Ovary (tissue), 9 donors: ENCODE measurements around the gene STOML3. TPM values are rescaled to one million over a fixed set of nuclear protein-coding genes. Genes with fewer than 3 reads are reported as not detected.

ENCODE experiments used
- DNase-seq, 5 donors: peaks; one replicate each; pipeline ENCODE4 v3.0.0-alpha.2; 2019 to 2020
- H3K27ac ChIP-seq, 2 donors: fragments of 200-600 bp; one replicate each; pipeline versions ENCODE4 v1.5.1 to v1.8.0; 2019 to 2022
- H3K27me3 ChIP-seq: fragments of 200-600 bp; one replicate; pipeline ENCODE4 v1.8.0; 2022
- H3K36me3 ChIP-seq: fragments of 200-600 bp; sonication (generic); one replicate; pipeline ENCODE4 v1.5.1; 2019
- H3K4me1 ChIP-seq: one replicate; pipeline ENCODE4 v1.8.1; 2013; ENCODE audit warnings: mild to moderate bottlenecking, moderate library complexity; ENCODE audit not compliant: insufficient read depth
- H3K4me3 ChIP-seq: fragments of 200-600 bp; sonication (generic); one replicate; pipeline ENCODE4 v1.5.1; 2017
- H3K9me3 ChIP-seq, 2 donors: fragments of 200-600 bp in 1 of 2; sonication (generic) in 1 of 2; one replicate each; pipeline versions ENCODE4 v1.5.1 to v1.8.1; 2013 to 2019; ENCODE audit warnings: mild to moderate bottlenecking in 1 of 2, moderate library complexity in 1 of 2
- CTCF ChIP-seq, 3 donors: fragments of 450-650 bp in 2 of 3; fragments of 200-600 bp in 1 of 3; IDR thresholded peaks; one replicate each; pipeline versions ENCODE4 v1.5.1 to v1.8.0; 2016 to 2022; ENCODE audit warnings: antibody characterized with exemption in 3 of 3, mild to moderate bottlenecking in 1 of 3
- EP300 ChIP-seq: sonication (generic); formaldehyde crosslinking; IDR thresholded peaks from one replicate; pipeline ENCODE4 v1.6.1; 2017; ENCODE audit warnings: antibody characterized with exemption
- POLR2A ChIP-seq: fragments of 450-650 bp; IDR thresholded peaks from one replicate; pipeline ENCODE4 v1.6.1; 2017; ENCODE audit warnings: antibody characterized with exemption, mild to moderate bottlenecking, moderate library complexity
- WGBS, 3 donors: extraction: QIAGEN DNeasy Blood & Tissue Kit in 1 of 3; methylation state at CpG; one replicate each; pipeline versions ENCODE4 v1.1.5 to v1.1.7; 2013 to 2017; 5-methylcytosine and 5-hydroxymethylcytosine counted together
- intact Hi-C, 4 donors: fragments of 100-400 bp; cut with DNase I; formaldehyde crosslinking; loops; one replicate each; pipeline versions ENCODE4 v1.11.0 to v1.15.1; 2022 to 2023
- polyA plus RNA-seq, 2 donors: library from polyadenylated mRNA; stranded (reverse); fragments of 200-250 nt in 1 of 2; fragments of 350-450 nt in 1 of 2; fragmentation: Illumina TruSeq in 1 of 2; extraction: RNeasy Lipid Tissue Mini Kit (QIAGEN cat#74804) in 1 of 2; gene quantifications; one replicate each; pipeline ENCODE4 v1.2.3, GENCODE V29; 2013 to 2014
- total RNA-seq, 7 donors: library from RNA; depleted of rRNA in 2 of 7; stranded (reverse); fragments of >200 nt in 2 of 7; fragmentation: NEBNext Ultra II Directional in 3 of 7; extraction: Animal tissue kit (Norgen Biotek cat#: 25700) in 3 of 7; gene quantifications; one replicate each; pipeline versions ENCODE4 v1.1.0 to v1.2.4, GENCODE V29; 2016 to 2023
- donor health status: DM: no; HTN: no; CAD: no; lungs with moderate emphysema.
- donor health status: DM: no; HTN: no; CAD: no.
- donor health status: Bipolar disorder and iron deficiency.
- donor health status: DM: yes; HTN: yes; CAD: no.
- donor health status: DM: no; HTN: no; CAD: no.
- donor health status: DM: yes; HTN: yes; CAD: no.

Gene STOML3
- total and polyA plus RNA-seq, 9 donors: 0.12 to 8.6 (median 0.50) TPM; not detected in 4

GRCh38 chr13:39037880-39038568, 47.4 kb upstream of the STOML3 start, which contains the start of the genes NHLRC3 and PROSER1:
Gene NHLRC3 (plus strand): TSS chr13:39038456. CDS start chr13:39038640, 184 bp downstream.
Gene PROSER1 (minus strand): TSS chr13:39038089. CDS start chr13:39037242, 847 bp downstream.
- H3K27me3 ChIP-seq: no peaks in the 10 kb centered on the region
- no peak for TF ChIP-seq EP300
- no peak for TF ChIP-seq POLR2A
- peak in 1 of 3 donors; percentile 33 for TF ChIP-seq CTCF (IDR thresholded peaks at IDR 0.05)
- peak within 1 kb of the TSS in 1 of 2 donors; percentile 78 for H3K27ac ChIP-seq
- H3K9me3 ChIP-seq: no peaks in the 10 kb centered on the region
- peak within 1 kb of the TSS; percentile 94 for H3K4me3 ChIP-seq
- DNase-seq: peak; percentile 94 to 97 (median 96)
- H3K36me3 ChIP-seq: no peaks in the 10 kb centered on the region
- intact Hi-C loops: no loop called here
- WGBS, 3 donors: 0% methylated on average over 40 to 41 of the region's 41 CpGs
- H3K4me1 ChIP-seq: peaks cover 2% of the 10 kb centered on the region

- Histone ChIP-seq H3K4me3 (peak overlapping the region; percentile 94), H3K4me1 (peaks cover 2% of the 10 kb centered on the region), H3K36me3 (no peaks in the 10 kb centered on the region), H3K27me3 (no peaks in the 10 kb centered on the region), H3K27ac (peak overlapping the region in 1 of 2 donors; percentile 78), H3K9me3 (no peaks in the 10 kb centered on the region)
- TF ChIP-seq CTCF (IDR thresholded peaks at IDR 0.05): no peak
- no peak for TF ChIP-seq EP300
- no peak for TF ChIP-seq POLR2A
- WGBS, 3 donors: 0 to 1% (median 0%) methylated on average over 26 to 39 of the region's 39 CpGs
- no peak for DNase-seq
- intact Hi-C loops: no loop called here
Observed at GRCh38 chr13:39037410-39037879, 46.8 kb upstream of the STOML3 start.

GRCh38 chr13:39036212-39036611, 45.6 kb upstream of the STOML3 start:
- H3K27me3 ChIP-seq: no peaks in the 10 kb centered on the region
- 2% methylated on average over 9 of the region's 9 CpGs for WGBS, 3 donors
- no peak overlapping the region for H3K27ac ChIP-seq
- peak overlapping the region; percentile 94 for H3K4me3 ChIP-seq
- no peaks in the 10 kb centered on the region for H3K9me3 ChIP-seq
- no peak for DNase-seq
- H3K36me3 ChIP-seq: no peaks in the 10 kb centered on the region
- TF ChIP-seq POLR2A (no peak), EP300 (no peak), CTCF (IDR thresholded peaks at IDR 0.05) (no peak)
- H3K4me1 ChIP-seq: peaks cover 2% of the 10 kb centered on the region
- intact Hi-C loops: no loop called here

GRCh38 chr13:39035799-39036198, 45.2 kb upstream of the STOML3 start:
- no peak for DNase-seq
- Histone ChIP-seq H3K27me3 (no peaks in the 10 kb centered on the region), H3K27ac (no peak overlapping the region), H3K4me3 (peak overlapping the region; percentile 94), H3K9me3 (no peaks in the 10 kb centered on the region), H3K36me3 (no peaks in the 10 kb centered on the region), H3K4me1 (peaks cover 2% of the 10 kb centered on the region)
- TF ChIP-seq CTCF (IDR thresholded peaks at IDR 0.05): no peak
- intact Hi-C loops: no loop called here
- 34 to 44% (median 36%) methylated on average over 2 of the region's 2 CpGs for WGBS, 3 donors
